ENCODE data around the gene MAP2K2.

Gene MAP2K2

GRCh38 chr19:4051175-4052101, 72.5 kb downstream of the MAP2K2 start:
- no peak for FAIRE-seq
- DNase-seq (ENCODE audit: insufficient read length, low spot score), result no peak
- TF ChIP-seq, protein P1, sequence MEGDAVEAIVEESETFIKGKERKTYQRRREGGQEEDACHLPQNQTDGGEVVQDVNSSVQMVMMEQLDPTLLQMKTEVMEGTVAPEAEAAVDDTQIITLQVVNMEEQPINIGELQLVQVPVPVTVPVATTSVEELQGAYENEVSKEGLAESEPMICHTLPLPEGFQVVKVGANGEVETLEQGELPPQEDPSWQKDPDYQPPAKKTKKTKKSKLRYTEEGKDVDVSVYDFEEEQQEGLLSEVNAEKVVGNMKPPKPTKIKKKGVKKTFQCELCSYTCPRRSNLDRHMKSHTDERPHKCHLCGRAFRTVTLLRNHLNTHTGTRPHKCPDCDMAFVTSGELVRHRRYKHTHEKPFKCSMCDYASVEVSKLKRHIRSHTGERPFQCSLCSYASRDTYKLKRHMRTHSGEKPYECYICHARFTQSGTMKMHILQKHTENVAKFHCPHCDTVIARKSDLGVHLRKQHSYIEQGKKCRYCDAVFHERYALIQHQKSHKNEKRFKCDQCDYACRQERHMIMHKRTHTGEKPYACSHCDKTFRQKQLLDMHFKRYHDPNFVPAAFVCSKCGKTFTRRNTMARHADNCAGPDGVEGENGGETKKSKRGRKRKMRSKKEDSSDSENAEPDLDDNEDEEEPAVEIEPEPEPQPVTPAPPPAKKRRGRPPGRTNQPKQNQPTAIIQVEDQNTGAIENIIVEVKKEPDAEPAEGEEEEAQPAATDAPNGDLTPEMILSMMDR (IDR thresholded peaks at IDR 0.05; ENCODE audit: insufficient read depth, missing control alignments), result no peak

- FAIRE-seq, result no peak
- TF ChIP-seq, protein P1 (IDR thresholded peaks at IDR 0.05; ENCODE audit: insufficient read depth, missing control alignments), result no peak
- no peak for DNase-seq (ENCODE audit: insufficient read length, low spot score)
These were observed 74.5 kb downstream of the MAP2K2 start for GRCh38 chr19:4049432-4049831.

DNA sequence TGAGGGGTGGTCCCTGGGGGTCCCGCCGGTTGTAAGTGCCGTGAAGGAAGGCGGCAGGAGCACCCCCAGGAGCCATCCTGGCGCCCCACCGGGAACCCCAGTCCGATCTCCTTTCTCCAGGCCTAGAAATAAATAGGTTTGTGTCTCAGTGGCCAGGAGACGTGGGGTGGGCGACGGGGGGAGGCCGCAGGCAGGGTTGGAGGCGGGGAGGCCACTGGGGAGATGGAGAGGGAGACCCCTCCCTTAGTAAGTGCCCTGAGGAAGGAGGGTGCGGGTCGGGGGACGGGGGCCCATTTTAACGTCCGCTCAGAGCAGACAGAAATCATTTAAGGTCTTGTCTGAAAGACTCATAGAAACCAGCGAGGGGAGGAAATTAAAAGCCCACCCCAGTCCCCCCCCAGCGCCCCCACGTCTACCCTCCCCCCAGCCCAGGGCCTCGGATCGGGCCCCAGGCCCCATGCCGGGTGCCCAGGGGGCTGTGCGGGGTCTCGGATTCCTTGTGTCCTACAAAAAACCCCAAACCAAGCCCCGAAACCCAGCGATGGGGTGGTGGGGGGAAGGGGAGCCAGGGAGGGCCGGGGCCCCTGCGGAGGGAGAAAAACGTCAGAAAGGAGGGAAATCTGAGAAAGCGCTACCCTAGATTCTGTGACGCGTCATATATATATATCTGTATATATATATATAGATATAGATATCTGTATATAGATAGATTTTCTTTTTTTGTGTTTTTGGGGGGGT, 76.8 kb downstream of the MAP2K2 start:
- DNase-seq (ENCODE audit: insufficient read length, low spot score) (no peak), FAIRE-seq (no peak)
- TF ChIP-seq, protein P1 (IDR thresholded peaks at IDR 0.05; ENCODE audit: insufficient read depth, missing control alignments), result no peak

DNA sequence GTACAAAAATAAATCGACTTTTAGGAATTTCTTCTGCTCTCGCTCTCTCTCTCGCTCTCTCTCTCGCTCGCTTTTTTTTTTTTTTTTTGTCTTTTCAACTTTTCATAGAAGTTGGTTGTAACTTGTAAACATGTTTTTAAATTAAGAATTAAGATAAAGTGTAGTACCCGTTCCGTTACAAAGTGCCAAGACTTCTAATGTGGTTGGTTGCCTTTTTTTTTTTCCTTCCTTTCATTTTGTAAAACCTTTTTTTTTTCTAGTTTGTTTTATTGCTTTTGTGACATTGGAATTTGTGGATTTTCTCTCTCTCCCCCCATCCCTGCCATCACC, 77.6 kb downstream of the MAP2K2 start:
- TF ChIP-seq, protein P1 (IDR thresholded peaks at IDR 0.05; ENCODE audit: insufficient read depth, missing control alignments), result no peak
- FAIRE-seq (no peak), DNase-seq (ENCODE audit: insufficient read length, low spot score) (no peak)

DNA sequence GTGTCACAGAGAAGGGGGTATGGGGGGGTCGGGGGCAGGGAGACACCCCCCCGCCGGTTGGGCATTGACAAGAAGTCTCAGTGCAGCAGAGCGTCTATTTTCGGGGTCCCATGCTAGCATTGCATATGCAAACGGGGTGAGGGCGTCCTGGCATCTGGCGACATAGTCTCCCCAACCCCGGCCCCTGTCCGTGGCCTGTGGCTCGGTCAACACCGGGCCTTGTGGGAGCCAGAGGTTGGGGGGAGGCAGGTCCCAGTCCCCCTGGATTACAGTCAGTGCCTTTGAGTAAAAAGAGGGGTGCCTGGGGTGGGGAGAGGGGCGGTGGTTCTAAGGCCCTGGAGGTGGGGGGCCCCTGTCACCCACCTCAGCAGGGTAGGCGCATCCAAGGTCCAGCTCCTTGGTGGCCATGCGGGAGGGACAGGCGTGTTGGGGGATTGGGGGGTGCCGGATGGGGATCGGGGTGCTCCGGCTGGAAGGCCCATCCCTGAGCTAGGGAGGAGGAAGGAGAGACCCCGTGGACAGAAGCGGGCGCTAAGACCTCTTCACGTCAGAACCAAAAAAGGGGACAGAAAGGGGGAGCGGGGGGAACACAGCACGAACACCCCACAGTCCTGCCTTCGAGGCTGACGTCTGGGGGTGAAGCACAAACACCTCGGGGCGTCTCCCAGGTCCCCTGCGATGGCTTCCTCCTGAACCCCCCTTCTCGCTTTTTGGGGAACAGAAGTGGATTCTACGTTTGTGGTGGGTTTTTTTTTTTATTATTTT, 78.1 kb downstream of the MAP2K2 start:
- DNase-seq (ENCODE audit: insufficient read length, low spot score) (no peak), FAIRE-seq (no peak)
- TF ChIP-seq, protein P1 (IDR thresholded peaks at IDR 0.05; ENCODE audit: insufficient read depth, missing control alignments), result no peak

DNA sequence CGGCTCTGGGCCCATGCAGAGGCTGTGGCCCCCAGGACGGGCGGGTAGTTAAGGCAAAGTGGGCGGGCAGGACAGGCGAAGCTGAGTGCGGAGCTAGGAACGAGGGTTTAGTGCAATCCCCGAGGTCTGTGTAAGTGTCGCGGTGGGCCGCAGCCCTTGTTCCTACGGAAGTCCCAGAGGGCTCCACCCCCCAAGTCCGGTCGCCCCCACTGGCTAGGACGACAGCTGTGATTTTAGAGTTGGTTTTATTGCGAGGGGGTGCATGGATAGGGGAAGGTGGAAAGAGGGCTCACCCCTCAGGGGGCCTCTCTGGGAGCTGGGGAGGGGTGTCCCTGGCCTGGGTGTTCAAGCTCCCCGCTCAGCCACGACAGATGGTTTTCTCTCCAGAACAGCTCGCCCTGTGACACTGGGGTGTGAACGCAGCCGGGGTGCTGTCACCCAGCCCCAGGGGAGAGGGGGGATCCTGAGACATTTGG, 78.9 kb downstream of the MAP2K2 start:
- TF ChIP-seq, protein P1 (IDR thresholded peaks at IDR 0.05; ENCODE audit: insufficient read depth, missing control alignments), result no peak
- FAIRE-seq (no peak), DNase-seq (ENCODE audit: insufficient read length, low spot score) (no peak)
